B cell (primary cell): ENCODE data around the gene MAP6. TPM values are rescaled to one million over a fixed set of nuclear protein-coding genes. Genes with fewer than 3 reads are reported as not detected.
A peak's percentile ranks its signal among the peaks of the same experiment; 100 is the strongest.

Experiments used
- ATAC-seq: fragments of 200-7000 bp; cut with Tn5 transposase; one replicate; pipeline ENCODE4 v1.10.0; 2021; ENCODE audit warnings: low read depth, mild to moderate bottlenecking, moderate number of reproducible peaks, moderate library complexity
- CTCF ChIA-PET: fragments of 350-600 bp; sonication (Branson Sonifier 250); formaldehyde crosslinking; loops from one replicate; lab custom pipeline; 2021; ENCODE audit warnings: antibody characterized with exemption, inconsistent platforms; lab: Charles Lee
- POLR2A ChIA-PET: fragments of 350-600 bp; sonication (Branson Sonifier 250); formaldehyde crosslinking; loops from one replicate; lab custom pipeline; 2021; ENCODE audit warnings: antibody characterized with exemption; lab: Charles Lee
- DNase-seq: peaks from one replicate; pipeline ENCODE4 v3.0.0; 2013
- H2AFZ ChIP-seq: 2 replicates; pipeline ENCODE4 v1.6.1; 2012; ENCODE audit warnings: mild to moderate bottlenecking, low read depth, low read length; ENCODE audit not compliant: insufficient read depth, poor library complexity, severe bottlenecking
- H3K27ac ChIP-seq, 2 donors: 1 replicate in 1 of 2; 2 replicates in 1 of 2; pipeline ENCODE4 v1.5.1; 2012 to 2013; ENCODE audit warnings: low read length in 2 of 2, mild to moderate bottlenecking in 2 of 2, moderate library complexity in 1 of 2
- H3K27me3 ChIP-seq, 4 experiments: fragments of 200-600 bp in 1 of 4; sonication (generic) in 1 of 4; replicated peaks in 1 of 4; 1 replicate in 2 of 4; 2 replicates in 2 of 4; pipeline versions ENCODE4 v1.6.1 to v1.7.0; 2013 to 2016; ENCODE audit warnings: low read length in 3 of 4, mild to moderate bottlenecking in 2 of 4, mixed read lengths in 1 of 4, moderate library complexity in 1 of 4; ENCODE audit not compliant: insufficient read depth in 4 of 4, control insufficient read depth in 3 of 4; ENCODE audit errors: control extremely low read depth in 1 of 4
- H3K36me3 ChIP-seq, 2 experiments: replicated peaks in 1 of 2; 1 replicate in 1 of 2; 2 replicates in 1 of 2; pipeline versions ENCODE4 v1.6.1 to v1.7.1; 2013; ENCODE audit warnings: low read length in 1 of 2; ENCODE audit not compliant: insufficient read depth in 2 of 2, control insufficient read depth in 1 of 2; ENCODE audit errors: control extremely low read depth in 1 of 2, extremely low read depth in 1 of 2
- H3K4me1 ChIP-seq, 2 donors: fragments of 200-600 bp in 1 of 2; sonication (generic) in 1 of 2; 1 replicate in 1 of 2; 2 replicates in 1 of 2; pipeline versions ENCODE4 v1.5.1 to v1.6.1; 2013 to 2017; ENCODE audit warnings: low read length in 2 of 2; ENCODE audit not compliant: control insufficient read depth in 2 of 2, insufficient read depth in 2 of 2
- H3K4me2 ChIP-seq: replicated peaks from 2 replicates; pipeline ENCODE3; 2012; ENCODE audit warnings: mild to moderate bottlenecking, low read depth, low read length; ENCODE audit not compliant: poor library complexity, severe bottlenecking
- H3K4me3 ChIP-seq, 5 experiments: fragments of 200-600 bp in 1 of 5; sonication (generic) in 1 of 5; 1 replicate in 3 of 5; 2 replicates in 2 of 5; pipeline versions ENCODE4 v1.5.1 to v1.7.0; 2011 to 2016; ENCODE audit warnings: low read length in 4 of 5, mild to moderate bottlenecking in 4 of 5, low read depth in 2 of 5, control low read depth in 1 of 5, moderate library complexity in 1 of 5; ENCODE audit not compliant: insufficient read depth in 1 of 5; ENCODE audit errors: control extremely low read depth in 1 of 5, extremely low read depth in 1 of 5
- H3K79me2 ChIP-seq: fragments of 200-600 bp; sonication (generic); one replicate; pipeline ENCODE4 v1.6.0; 2016; ENCODE audit warnings: low read length; ENCODE audit not compliant: control insufficient read depth, insufficient read depth
- H3K9ac ChIP-seq: fragments of 200-600 bp; sonication (generic); 2 replicates; pipeline ENCODE4 v1.6.1; 2017; ENCODE audit warnings: mild to moderate bottlenecking, low read length, moderate library complexity
- H3K9me3 ChIP-seq, 3 donors: one replicate each; pipeline versions ENCODE4 v1.6.1 to v1.7.1; 2013; ENCODE audit warnings: low read length in 2 of 3; ENCODE audit not compliant: control insufficient read depth in 2 of 3, insufficient read depth in 1 of 3; ENCODE audit errors: control extremely low read depth in 1 of 3
- H4K20me1 ChIP-seq: 2 replicates; pipeline ENCODE4 v1.6.0; 2012; ENCODE audit warnings: mild to moderate bottlenecking, low read length; ENCODE audit not compliant: insufficient read depth, control insufficient read depth, poor library complexity, severe bottlenecking
- H3K27ac Mint-ChIP-seq: one replicate; pipeline ENCODE4 v1.8.0; 2021; ENCODE audit warnings: mixed read lengths
- H3K27me3 Mint-ChIP-seq: one replicate; pipeline ENCODE4 v1.8.0; 2021; ENCODE audit warnings: mixed read lengths
- H3K4me1 Mint-ChIP-seq: one replicate; pipeline ENCODE4 v1.8.0; 2021; ENCODE audit warnings: mixed read lengths
- H3K4me3 Mint-ChIP-seq: one replicate; pipeline ENCODE4 v1.8.0; 2021; ENCODE audit warnings: mixed read lengths
- H3K9me3 Mint-ChIP-seq: one replicate; pipeline ENCODE4 v1.8.0; 2022; ENCODE audit warnings: mixed read lengths; ENCODE audit not compliant: insufficient read depth
- CTCF ChIP-seq: fragments of 200-600 bp; IDR thresholded peaks from one replicate; pipeline ENCODE4 v1.8.0; 2022; ENCODE audit warnings: antibody characterized with exemption, mild to moderate bottlenecking
- EZH2 ChIP-seq: IDR thresholded peaks from 2 replicates; pipeline ENCODE4 v1.6.1; 2012; ENCODE audit warnings: borderline replicate concordance, low read depth, mild to moderate bottlenecking, moderate library complexity, low read length; ENCODE audit not compliant: insufficient read depth, poor library complexity, severe bottlenecking
- WGBS: methylation state at CpG from one replicate; pipeline ENCODE4 v1.1.5; 2013; ENCODE audit warnings: missing lambda C conversion rate; ENCODE audit not compliant: insufficient coverage; 5-methylcytosine and 5-hydroxymethylcytosine counted together
- intact Hi-C: fragments of 100-400 bp; cut with micrococcal nuclease; formaldehyde crosslinking; loops from one replicate; pipeline ENCODE4 v1.10.0; 2022
- polyA plus RNA-seq: library from polyadenylated mRNA; depleted of rRNA; stranded (reverse); fragments of >200 nt; gene quantifications from 2 replicates; pipeline ENCODE4 v1.2.3, GENCODE V29; 2012
- total RNA-seq, 2 donors: library from RNA; stranded (reverse); fragments of 120-200 nt in 1 of 2; gene quantifications; 1 replicate in 1 of 2; 2 replicates in 1 of 2; pipeline versions ENCODE4 v1.2.3 to v1.2.4, GENCODE V29; 2013 to 2022

The MAP6 gene
- total and polyA plus RNA-seq, 2 donors (not counting 1 experiment from before 2014, with no cell fraction given), result 0.54 to 0.57 TPM

GRCh38 chr11:75561426-75562047 lies 107.3 kb downstream of the MAP6 start:
- peak overlapping the region; percentile 92 for H3K9ac ChIP-seq
- H3K27me3 ChIP-seq, result peaks cover 0 to 16% (median 6%) of the 10 kb centered on the region in 4 experiments
- H3K27me3 Mint-ChIP-seq, result peaks cover 12% of the 10 kb centered on the region
- peaks cover 24% of the 10 kb centered on the region for H3K4me1 Mint-ChIP-seq
- ATAC-seq (no peak), DNase-seq (peak; percentile 50)
- peak overlapping the region; percentile 99 for H3K4me3 Mint-ChIP-seq
- no peaks in the 10 kb centered on the region for H3K9me3 Mint-ChIP-seq
- H3K27ac ChIP-seq, result peak overlapping the region in 1 of 2 donors; percentile 75
- peak overlapping the region; percentile 100 for H3K4me2 ChIP-seq
- peak overlapping the region; percentile 100 for H2AFZ ChIP-seq
- ChIA-PET CTCF (interaction anchor here (1.3 to 1.7 kb wide), 4 partner anchors 8 to 23 kb away, joined by 3 to 6 read pairs (median 3); no protein-coding TSS in a partner anchor), POLR2A (interaction anchor here (1.1 kb wide), 1 partner anchor 22 kb away, joined by 7 read pairs; no protein-coding TSS in a partner anchor)
- 11% methylated on average over 18 of the region's 21 CpGs for WGBS
- peak overlapping the region; percentile 89 for H3K27ac Mint-ChIP-seq
- no peak for TF ChIP-seq EZH2
- no peaks in the 10 kb centered on the region for H4K20me1 ChIP-seq
- no peaks in the 10 kb centered on the region for H3K36me3 ChIP-seq
- peaks cover 18 to 21% of the 10 kb centered on the region in 2 donors for H3K4me1 ChIP-seq
- no peaks in the 10 kb centered on the region for H3K9me3 ChIP-seq
- H3K79me2 ChIP-seq, result no peaks in the 10 kb centered on the region
- intact Hi-C loops, result loop anchor here (1.0 to 2.0 kb wide), 2 partner anchors 15 to 22 kb away; no protein-coding TSS in a partner anchor
- H3K4me3 ChIP-seq, result peak overlapping the region in 4 of 5 experiments; percentile 82 to 93 (median 86)

DNA sequence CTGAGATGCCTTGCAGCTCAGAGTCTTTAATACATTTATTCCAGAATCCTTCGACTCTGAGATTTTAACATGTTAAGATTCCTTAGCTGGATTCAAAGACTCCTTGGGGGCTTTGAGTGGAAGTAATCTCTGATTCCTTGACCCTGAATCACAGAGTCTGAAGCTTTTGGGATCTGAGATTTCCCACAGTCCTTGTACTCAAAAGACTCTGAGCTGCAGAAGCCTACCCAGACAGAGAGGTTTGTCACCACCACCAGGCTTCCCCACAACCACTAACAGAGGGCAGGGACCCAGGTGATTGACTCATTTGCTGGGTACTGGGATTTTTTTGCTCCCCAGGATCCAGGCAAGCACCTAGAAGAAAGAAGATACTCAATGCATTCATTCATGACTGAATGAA lies 108.2 kb downstream of the MAP6 start:
- intact Hi-C loops, result no loop called here

More for the DNA sequence above, 108.2 kb downstream of the MAP6 start:
- Histone ChIP-seq H3K4me2 (no peak overlapping the region), H3K27me3 (peaks cover 0 to 16% (median 6%) of the 10 kb centered on the region in 4 experiments), H3K9ac (no peak overlapping the region), H3K9me3 (no peaks in the 10 kb centered on the region), H4K20me1 (no peaks in the 10 kb centered on the region), H3K36me3 (no peaks in the 10 kb centered on the region), H3K4me1 (peaks cover 18 to 21% of the 10 kb centered on the region in 2 donors), H3K4me3 (no peak overlapping the region), H3K79me2 (no peaks in the 10 kb centered on the region), H2AFZ (no peak overlapping the region), H3K27ac (no peak overlapping the region)
- Mint-ChIP-seq H3K27me3 (peaks cover 14% of the 10 kb centered on the region), H3K4me1 (peaks cover 24% of the 10 kb centered on the region), H3K4me3 (peak overlapping the region; percentile 99), H3K27ac (no peak overlapping the region), H3K9me3 (no peaks in the 10 kb centered on the region)
- DNase-seq (no peak), ATAC-seq (no peak)
- no CpG with 5 or more reads among the region's 1 CpG for WGBS
- TF ChIP-seq CTCF (no peak), EZH2 (no peak)
- CTCF ChIA-PET, result interaction anchor here (1.0 to 1.7 kb wide), 5 partner anchors 8 to 27 kb away, joined by 3 to 6 read pairs (median 3); no protein-coding TSS in a partner anchor
- POLR2A ChIA-PET, result no interaction called here
